OCI-LY1 (cell line): ENCODE results near the gene PLCB2.

Experiments used
- H2AFZ ChIP-seq: fragments of 200-600 bp; sonication (generic), shearing (Covaris generic); 2 replicates; pipeline ENCODE4 v1.6.0; 2014; ENCODE audit warnings: antibody characterized with exemption, mild to moderate bottlenecking, low read length
- H3F3A ChIP-seq: fragments of 200-600 bp; sonication (generic), shearing (Covaris generic); 2 replicates; pipeline ENCODE4 v1.6.0; 2014; ENCODE audit warnings: mild to moderate bottlenecking, antibody characterized with exemption, low read length, moderate library complexity; ENCODE audit not compliant: insufficient read depth
- H3K27ac ChIP-seq: fragments of 200-600 bp; sonication (generic); 2 replicates; pipeline ENCODE4 v1.5.1; 2014; ENCODE audit warnings: low read length, mixed run types, mild to moderate bottlenecking, low read depth; ENCODE audit not compliant: poor library complexity, severe bottlenecking
- H3K27me3 ChIP-seq: fragments of 200-600 bp; sonication (generic); 2 replicates; pipeline ENCODE4 v1.6.0; 2014; ENCODE audit warnings: antibody characterized with exemption, mild to moderate bottlenecking, low read length, moderate library complexity; ENCODE audit not compliant: insufficient read depth
- H3K36me3 ChIP-seq: fragments of 200-600 bp; sonication (generic); 2 replicates; pipeline ENCODE4 v1.6.1; 2014; ENCODE audit warnings: mild to moderate bottlenecking, antibody characterized with exemption, low read length, moderate library complexity, mixed read lengths; ENCODE audit not compliant: insufficient read depth
- H3K4me1 ChIP-seq: fragments of 200-600 bp; sonication (generic); 2 replicates; pipeline ENCODE4 v1.5.1; 2014; ENCODE audit warnings: mild to moderate bottlenecking, low read length, moderate library complexity; ENCODE audit not compliant: insufficient read depth, severe bottlenecking
- H3K4me2 ChIP-seq: fragments of 200-600 bp; sonication (generic), shearing (Covaris generic); 2 replicates; pipeline ENCODE4 v1.6.1; 2014; ENCODE audit warnings: low read length
- H3K4me3 ChIP-seq: fragments of 200-600 bp; sonication (generic); 2 replicates; pipeline ENCODE4 v1.5.1; 2014; ENCODE audit warnings: low read length, low read depth, mild to moderate bottlenecking, mixed read lengths; ENCODE audit not compliant: poor library complexity, severe bottlenecking
- H3K79me2 ChIP-seq: fragments of 200-600 bp; shearing (Covaris generic); 2 replicates; pipeline ENCODE4 v1.6.1; 2016; ENCODE audit warnings: mixed run types, low read length, mixed read lengths; ENCODE audit not compliant: insufficient read depth
- H3K9ac ChIP-seq: fragments of 200-600 bp; sonication (generic), shearing (Covaris generic); 2 replicates; pipeline ENCODE4 v1.6.1; 2014; ENCODE audit warnings: mild to moderate bottlenecking, low read length, mixed read lengths
- H3K9me2 ChIP-seq: fragments of 200-600 bp; sonication (generic), shearing (Covaris generic); 2 replicates; pipeline ENCODE4 v1.6.1; 2014; ENCODE audit warnings: low read depth, mild to moderate bottlenecking, low read length, mixed read lengths
- H3K9me3 ChIP-seq: fragments of 200-600 bp; shearing (Covaris generic); 2 replicates; pipeline ENCODE4 v1.6.1; 2014; ENCODE audit warnings: low read length, mixed read lengths
- H4K20me1 ChIP-seq: fragments of 200-600 bp; sonication (generic), shearing (Covaris generic); 2 replicates; pipeline ENCODE4 v1.6.0; 2016; ENCODE audit warnings: mild to moderate bottlenecking, low read length; ENCODE audit not compliant: insufficient read depth
- CTCF ChIP-seq: fragments of 200-600 bp; sonication (generic), shearing (Covaris generic); IDR thresholded peaks from 2 replicates; pipeline ENCODE4 v1.5.1; 2017; ENCODE audit warnings: mild to moderate bottlenecking, antibody characterized with exemption, low read length, moderate library complexity, mixed read lengths
- EZH2 ChIP-seq: fragments of 200-600 bp; sonication (generic), shearing (Covaris generic); IDR thresholded peaks from 2 replicates; pipeline ENCODE4 v1.8.0; 2017; ENCODE audit warnings: borderline replicate concordance, mixed run types, mild to moderate bottlenecking, antibody characterized with exemption, low read length, moderate library complexity, mixed read lengths

The PLCB2 gene

DNA sequence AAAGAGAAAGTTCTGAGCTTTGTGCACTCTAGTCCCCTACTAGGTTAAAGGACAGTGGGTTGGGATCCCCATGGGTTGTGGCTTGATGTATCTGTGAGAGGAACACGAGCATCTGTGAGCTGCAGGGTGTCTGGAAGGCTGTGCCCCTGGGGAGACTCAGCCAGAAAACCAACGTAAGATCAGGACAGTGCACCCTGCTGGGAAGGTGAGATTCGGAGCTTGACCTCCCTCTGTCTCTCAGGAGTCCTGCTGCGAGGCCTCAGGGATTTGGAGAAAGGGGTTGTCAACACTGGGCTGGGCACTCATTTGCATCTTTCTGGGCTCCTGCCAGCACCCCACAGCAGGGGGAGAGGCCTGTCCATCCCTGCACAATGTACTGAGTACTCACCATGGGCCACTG lies 40.1 kb downstream of the PLCB2 start:
- Histone ChIP-seq H2AFZ (no peak overlapping the region), H3K79me2 (no peaks in the 10 kb centered on the region), H3K4me1 (no peaks in the 10 kb centered on the region), H3K4me2 (no peak overlapping the region), H4K20me1 (no peaks in the 10 kb centered on the region), H3F3A (no peaks in the 10 kb centered on the region), H3K27ac (no peak overlapping the region), H3K27me3 (peaks cover 18% of the 10 kb centered on the region), H3K9me2 (no peaks in the 10 kb centered on the region), H3K9me3 (no peaks in the 10 kb centered on the region), H3K36me3 (no peaks in the 10 kb centered on the region), H3K9ac (no peak overlapping the region), H3K4me3 (no peak overlapping the region)
- no peak for TF ChIP-seq CTCF
- no peak for TF ChIP-seq EZH2

- TF ChIP-seq EZH2 (no peak), CTCF (no peak)
- no peaks in the 10 kb centered on the region for H3F3A ChIP-seq
- no peaks in the 10 kb centered on the region for H3K9me2 ChIP-seq
- no peaks in the 10 kb centered on the region for H3K36me3 ChIP-seq
- H3K27ac ChIP-seq: no peak overlapping the region
- H3K79me2 ChIP-seq: no peaks in the 10 kb centered on the region
- no peaks in the 10 kb centered on the region for H3K9me3 ChIP-seq
- H3K9ac ChIP-seq: no peak overlapping the region
- no peak overlapping the region for H2AFZ ChIP-seq
- peaks cover 18% of the 10 kb centered on the region for H3K27me3 ChIP-seq
- no peak overlapping the region for H3K4me3 ChIP-seq
- no peak overlapping the region for H3K4me2 ChIP-seq
- H3K4me1 ChIP-seq: no peaks in the 10 kb centered on the region
- H4K20me1 ChIP-seq: no peaks in the 10 kb centered on the region
These were observed 40.9 kb downstream of the PLCB2 start for GRCh38 chr15:40266828-40267304.

DNA sequence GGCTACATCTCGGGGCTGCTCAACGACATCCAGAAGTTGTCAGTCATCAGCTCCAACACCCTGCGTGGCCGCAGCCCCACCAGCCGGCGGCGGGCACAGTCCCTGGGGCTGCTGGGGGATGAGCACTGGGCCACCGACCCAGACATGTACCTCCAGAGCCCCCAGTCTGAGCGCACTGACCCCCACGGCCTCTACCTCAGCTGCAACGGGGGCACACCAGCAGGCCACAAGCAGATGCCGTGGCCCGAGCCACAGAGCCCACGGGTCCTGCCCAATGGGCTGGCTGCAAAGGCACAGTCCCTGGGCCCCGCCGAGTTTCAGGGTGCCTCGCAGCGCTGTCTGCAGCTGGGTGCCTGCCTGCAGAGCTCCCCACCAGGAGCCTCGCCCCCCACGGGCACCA lies 41.9 kb downstream of the PLCB2 start:
- H2AFZ ChIP-seq: no peak overlapping the region
- H3K27ac ChIP-seq: no peak overlapping the region
- no peaks in the 10 kb centered on the region for H3K79me2 ChIP-seq
- no peaks in the 10 kb centered on the region for H3K9me2 ChIP-seq
- H3K4me2 ChIP-seq: no peak overlapping the region
- no peaks in the 10 kb centered on the region for H3K36me3 ChIP-seq
- H3K4me1 ChIP-seq: no peaks in the 10 kb centered on the region
- H3K4me3 ChIP-seq: no peak overlapping the region
- TF ChIP-seq CTCF: no peak
- TF ChIP-seq EZH2: no peak
- H3K27me3 ChIP-seq: peaks cover 18% of the 10 kb centered on the region
- no peak overlapping the region for H3K9ac ChIP-seq
- H4K20me1 ChIP-seq: no peaks in the 10 kb centered on the region
- H3K9me3 ChIP-seq: no peaks in the 10 kb centered on the region
- no peaks in the 10 kb centered on the region for H3F3A ChIP-seq
